GM18520 (cell line): ENCODE measurements around the gene RUSC1.

Experiments used
- ATAC-seq: cut with Tn5 transposase; IDR thresholded peaks from one replicate; pipeline ENCODE4 v1.9.1; 2021; ENCODE audit not compliant: unreplicated experiment

RUSC1 gene

DNA sequence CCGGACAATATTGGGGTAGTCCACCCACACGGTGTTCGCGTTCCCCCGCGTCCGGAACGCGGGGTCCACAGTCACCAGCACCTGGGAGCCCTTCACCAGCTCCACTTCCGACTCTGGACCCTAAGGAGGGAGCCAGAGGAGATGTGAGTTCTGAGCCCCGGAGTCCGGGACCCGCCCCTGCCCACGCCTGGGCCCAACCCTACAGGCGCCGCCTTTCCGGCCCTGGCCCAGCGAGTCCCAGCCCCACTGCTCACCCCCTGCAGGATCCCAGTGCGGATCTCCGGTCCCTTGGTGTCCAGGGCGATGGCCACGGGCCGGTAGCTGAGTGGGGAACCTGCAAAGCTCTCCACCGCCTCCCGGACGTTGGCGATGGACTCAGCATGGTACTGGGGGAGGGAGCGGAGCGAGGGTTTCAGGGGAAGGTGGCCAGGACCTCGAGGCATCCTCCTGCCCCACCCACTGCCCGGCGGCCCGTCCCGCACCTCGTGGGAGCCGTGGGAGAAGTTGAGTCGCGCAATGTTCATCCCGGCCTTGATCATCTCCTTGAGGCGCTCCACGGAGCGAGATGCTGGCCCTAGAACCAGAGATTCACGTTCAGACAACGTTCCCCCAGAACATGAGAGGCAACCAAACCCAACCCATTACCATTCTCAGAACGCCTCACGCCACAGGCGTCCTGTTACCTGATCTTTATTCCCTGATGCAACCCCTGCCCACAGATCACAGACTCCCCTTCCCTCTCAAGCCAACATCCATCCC lies 25.3 kb upstream of the RUSC1 start:
- ATAC-seq, result no peak

DNA sequence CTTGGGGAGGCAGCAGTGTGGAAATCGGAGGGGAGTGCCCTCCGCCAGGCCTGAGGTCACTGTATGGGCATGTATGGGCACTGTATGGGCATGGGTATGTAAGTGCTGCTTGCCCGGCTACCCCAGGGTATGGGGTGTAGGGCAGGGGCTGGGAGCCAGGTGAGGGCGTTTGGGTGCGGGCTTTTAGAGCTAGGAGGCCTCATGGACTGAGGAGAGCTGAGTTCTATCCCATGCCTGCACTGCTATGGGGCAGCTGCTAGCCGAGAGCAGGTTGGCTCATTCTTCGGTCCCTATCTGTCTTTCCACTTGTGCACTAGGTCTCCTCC lies 24.8 kb upstream of the RUSC1 start:
- no peak for ATAC-seq

DNA sequence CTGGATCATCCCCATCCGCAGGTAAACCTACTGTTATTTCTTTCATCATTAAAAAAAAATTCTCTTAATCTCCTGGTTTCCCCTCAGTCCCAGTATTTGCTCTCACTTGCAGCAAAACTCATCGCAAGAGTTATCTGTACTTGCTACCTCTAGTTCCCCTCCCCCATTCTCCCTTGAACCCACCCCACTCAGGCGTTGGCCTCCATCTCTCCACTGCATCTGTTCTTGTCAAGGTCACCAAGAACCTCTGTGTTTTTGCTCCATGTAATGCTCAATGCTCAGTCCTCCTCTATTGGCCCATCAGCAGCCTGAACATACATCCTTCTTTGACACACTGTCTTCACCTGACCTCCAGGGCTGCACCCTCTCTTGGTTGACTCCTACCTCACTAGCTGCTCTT lies 24.0 kb upstream of the RUSC1 start:
- ATAC-seq, result no peak

DNA sequence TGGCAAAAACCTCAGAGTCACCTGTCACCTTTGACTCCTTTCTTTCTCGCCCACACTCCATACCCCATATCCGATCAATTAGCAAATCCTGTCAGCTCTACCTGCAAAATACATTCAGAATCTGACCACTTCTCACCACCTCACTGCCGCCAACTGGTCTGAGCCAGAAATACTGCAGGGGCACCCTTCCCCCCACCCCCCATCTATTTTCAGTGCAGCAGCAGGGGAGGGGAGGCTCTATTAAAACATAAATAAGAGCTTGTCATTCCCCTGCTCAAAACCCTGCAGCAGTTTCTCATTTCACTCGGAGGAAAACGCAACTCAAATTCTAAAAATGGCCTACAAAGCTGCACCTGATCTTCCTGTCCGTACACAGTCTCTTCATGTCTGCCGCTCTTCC lies 23.3 kb upstream of the RUSC1 start:
- no peak for ATAC-seq

DNA sequence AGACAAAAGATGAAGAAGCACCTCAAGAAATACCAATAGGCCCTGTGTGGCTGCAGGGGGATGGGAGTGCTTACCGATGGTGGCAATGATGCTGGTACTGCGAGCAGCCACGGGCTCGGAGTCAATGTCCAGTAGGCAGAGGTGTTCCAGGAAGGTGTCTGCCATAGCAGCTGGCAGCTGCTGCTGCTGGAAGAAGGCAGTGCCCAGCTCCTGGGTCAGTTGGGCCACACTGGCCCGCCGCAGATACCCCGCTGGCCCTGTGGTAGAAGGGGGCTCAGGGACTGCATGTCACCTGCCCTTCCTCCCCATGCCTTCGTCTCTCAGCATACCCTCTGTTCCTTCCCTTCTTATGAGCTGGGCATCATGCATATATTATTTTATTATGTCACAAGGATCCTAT lies 20.7 kb upstream of the RUSC1 start:
- ATAC-seq, result no peak

DNA sequence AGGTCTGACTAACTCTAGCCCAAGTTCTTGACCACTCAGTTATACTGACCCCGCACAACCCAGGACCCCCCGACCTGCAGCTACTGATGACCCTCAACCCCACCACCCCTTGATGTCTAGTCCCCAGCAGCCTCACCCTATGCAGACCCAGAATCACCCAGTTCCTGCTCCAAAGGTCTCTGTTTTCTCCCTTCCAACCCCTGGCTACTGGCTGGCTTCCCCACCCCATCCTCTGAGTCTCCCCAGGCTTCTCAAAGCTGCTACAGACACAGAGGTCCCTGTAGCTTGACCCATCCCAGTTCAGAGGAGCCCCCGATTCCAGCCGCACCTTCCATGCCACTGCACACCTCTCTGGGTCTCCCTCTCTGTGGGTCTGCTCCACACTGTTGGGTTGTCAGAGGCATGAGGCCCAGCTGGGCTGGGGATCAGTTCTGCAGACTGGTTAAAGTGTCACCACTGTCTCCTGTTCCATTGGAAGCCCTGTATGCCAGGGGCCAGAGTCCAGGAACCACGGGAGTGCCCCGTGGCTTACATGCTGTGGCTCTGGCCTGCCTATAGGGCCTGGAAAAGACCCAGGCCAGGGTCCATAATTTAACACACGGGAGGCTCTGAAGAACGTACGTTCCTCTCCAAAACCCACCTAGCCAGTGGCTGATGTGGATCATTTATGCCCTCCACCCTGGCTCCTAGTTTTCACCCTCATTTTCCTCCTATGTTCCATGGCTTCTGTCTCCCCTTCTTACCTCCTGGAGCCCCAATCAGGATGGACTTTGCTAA lies 20.0 kb upstream of the RUSC1 start:
- ATAC-seq, result no peak

DNA sequence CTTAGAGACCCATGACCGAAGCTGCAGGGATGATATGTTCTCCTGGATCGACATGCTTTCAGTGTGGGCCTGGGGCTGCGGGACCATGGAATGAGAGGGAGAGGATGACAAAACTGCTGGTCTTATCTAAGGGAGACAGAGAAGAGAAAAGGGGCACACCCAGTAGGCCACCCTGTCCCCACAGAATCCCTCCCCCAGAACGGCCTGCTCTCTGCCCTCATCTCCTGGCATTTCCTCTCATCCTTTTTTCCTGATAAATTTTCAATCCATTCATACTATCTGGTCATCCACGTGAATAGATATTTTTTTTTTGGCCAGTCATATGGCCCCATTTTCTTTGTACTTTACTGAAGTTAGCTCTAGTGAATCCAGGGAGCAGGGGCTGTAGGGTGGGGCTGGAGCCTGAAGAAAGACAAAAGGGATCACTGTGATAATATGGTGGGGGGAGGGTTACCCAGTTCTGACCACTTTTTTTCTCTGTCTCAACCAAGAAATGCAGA lies 19.3 kb upstream of the RUSC1 start, which contains the start of gene PKLR:
PKLR (minus strand) TSS at position 97 of the 500 bp plus-strand sequence; CDS start at position 54, 43 bp downstream.
- no peak for ATAC-seq

DNA sequence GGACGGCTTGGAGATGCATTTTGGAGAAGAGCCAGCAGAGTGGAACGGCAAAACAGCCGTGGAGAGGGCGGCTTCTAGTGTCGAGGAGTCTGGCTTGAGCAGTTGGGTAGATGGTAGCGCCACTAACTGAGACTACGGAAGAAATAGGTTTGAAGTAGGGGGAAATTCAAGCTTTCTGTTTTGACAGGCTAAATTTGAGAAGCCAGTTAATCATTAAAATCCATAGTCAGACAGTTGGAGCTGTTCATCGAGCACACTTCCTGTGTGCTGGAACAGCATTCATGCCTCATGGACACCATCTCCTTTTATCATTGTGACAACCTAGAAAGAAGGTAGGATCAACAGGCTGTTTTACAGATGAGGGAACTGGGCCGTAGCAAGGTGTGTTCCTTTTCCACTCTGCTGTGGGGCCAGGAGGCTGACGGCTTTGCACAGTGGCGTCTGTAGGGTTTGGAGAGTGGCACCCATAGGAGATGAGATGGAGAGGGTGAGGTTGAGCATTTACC lies 16.1 kb upstream of the RUSC1 start:
- ATAC-seq, result no peak

DNA sequence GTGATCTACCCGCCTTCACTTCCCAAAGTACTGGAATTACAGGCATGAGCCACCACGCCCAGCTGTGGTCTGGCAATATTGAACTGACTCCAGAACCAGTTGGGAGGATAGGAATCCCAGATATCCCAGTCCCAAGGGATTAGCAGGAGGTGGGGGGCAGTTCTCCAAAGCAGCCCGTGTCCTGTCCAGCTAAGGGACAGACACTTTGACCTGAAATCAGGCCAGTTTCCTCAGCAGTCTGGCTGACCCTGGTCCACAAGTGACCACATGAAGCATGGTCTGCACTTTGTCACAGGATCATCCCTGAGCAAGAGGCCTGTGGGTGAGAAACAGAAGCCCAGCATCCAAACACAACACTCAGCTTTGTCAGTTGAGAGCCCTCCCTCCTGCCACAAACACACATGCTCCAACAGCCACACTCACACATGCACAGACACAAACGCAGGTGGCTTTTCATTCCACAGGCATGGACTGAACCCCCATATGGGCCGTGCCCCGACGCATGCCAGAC lies 14.8 kb upstream of the RUSC1 start:
- ATAC-seq, result no peak

DNA sequence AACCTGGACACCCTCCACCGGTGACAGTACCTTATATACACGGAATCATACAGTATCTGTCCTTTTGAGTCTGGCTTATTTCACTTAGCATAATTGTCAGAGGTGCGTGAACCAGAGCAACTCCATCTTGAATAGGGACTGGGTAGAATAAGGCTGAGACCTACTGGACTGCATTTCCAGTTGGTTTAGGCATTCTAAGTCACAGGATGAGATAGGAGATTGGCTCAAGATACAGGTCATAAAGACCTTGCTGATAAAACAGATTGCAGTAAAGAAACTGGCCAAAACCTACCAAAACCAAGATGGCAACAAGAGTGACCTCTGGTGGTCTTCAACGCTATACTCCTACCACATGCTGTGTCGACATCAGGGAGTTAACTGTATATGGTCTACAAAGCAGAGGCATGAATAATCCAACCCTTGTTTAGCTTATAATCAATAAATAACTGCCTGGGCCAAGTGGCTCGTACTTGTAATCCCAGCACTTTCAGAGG lies 13.4 kb upstream of the RUSC1 start:
- ATAC-seq, result no peak

DNA sequence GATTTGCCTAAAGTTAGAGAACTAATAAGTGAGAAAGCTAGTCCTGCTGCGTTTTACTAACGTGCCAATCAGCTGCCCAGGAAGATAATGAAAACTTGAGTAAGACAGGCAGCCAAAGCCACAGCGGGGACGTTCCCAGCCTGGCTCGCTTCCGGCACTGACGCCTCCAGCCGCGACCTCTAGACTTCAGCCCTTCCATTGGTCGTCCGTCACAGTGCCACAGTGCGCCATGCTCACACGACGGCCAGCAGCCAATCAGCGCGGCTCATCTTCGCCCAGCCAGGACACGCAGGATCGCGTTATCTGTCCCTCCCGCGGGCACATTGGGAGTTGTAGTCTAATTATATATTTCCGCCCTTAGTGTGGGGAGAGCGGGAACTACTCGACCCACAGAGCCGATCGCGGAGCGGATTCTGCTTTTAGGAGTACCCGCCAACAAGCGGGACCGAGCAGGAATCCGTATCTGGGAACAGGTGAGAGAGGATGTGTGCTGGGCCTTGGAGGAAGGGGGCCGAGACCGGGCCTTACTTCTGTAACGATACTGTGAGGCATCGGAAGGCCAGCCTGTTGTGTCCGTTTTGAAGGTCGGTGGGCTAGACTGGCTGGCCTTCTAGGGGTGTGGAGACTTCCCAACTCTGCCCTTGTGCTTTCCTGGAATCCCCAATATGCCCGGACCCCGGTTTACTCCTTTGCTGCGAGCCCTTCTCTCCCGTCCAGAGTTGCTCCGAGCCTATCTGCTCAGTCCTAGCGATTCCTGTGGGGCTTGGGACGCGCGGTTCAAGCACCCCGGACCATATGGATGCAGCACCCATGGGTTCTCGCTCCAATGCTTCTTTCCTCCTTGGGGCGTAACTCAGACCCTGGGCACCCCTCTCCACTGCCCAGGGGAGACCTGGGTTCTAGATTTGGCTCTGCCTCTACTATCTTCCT lies 11.9 kb upstream of the RUSC1 start, which contains the start of gene FDPS:
FDPS (plus strand) TSS at position 374 of the 930 bp plus-strand sequence. CDS start 924 bp downstream, outside the sequence.
- ATAC-seq, result peak; percentile 96

DNA sequence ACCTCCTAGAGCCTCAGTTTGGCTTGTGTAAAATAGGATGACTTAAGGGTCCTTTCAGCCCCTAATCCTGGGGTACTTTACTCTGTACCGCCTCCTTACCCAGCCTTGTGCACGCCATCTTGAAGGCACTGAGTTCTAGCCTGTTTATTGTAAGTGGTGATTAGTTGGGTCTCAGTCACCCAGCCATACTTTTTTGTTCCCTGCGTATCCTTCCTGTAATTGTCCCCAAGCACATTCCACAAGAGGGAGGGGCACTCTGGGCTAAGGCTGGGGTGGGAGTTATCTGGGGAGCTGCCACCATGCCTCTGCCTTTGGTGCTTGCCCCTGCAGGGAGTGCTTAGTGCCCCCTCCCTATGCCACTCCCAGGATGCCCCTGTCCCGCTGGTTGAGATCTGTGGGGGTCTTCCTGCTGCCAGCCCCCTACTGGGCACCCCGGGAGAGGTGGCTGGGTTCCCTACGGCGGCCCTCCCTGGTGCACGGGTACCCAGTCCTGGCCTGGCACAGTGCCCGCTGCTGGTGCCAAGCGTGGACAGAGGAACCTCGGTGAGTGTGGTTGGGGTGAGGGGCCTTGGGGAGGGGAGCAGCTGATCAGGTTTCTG lies 11.2 kb upstream of the RUSC1 start:
- ATAC-seq, result no peak

DNA sequence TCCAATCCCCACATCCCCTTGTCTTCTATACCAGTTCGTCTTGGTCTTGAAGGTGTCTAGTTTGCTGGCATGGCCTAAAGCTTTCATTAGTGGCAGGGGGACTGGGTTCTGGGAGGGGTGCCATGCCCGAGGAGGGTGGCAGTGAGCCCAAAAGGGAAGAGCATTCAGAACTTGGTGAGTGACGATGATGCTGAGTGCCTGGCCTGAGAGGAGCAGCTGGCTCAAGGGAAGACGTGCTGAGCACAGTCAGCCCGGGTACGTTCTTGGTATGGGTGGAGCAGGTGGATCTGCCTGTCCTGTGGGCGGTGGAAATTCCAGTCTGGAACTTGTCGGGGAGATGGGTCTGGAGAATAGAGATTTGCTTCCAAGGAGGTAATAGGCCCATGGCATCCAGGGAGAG lies 7.4 kb upstream of the RUSC1 start:
- no peak for ATAC-seq

DNA sequence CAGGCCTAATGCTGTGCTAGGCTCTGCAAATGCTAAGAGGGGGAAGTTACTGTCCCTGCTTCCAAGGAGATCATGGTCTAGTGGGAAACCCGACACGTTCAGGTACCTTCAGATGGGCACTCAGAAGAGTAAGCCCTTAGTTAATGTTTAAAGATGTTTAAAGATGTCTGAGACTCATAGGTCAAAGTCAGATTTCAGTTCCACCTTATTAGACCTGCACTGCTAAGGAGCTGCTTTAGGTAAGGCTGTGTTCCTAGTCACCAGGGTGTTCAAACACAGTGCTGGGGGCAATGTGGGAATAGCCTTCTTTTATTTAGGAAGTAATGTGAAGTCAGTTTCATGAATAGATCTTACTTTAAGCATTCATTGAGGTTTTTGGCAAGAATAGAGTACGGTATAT lies 3.8 kb upstream of the RUSC1 start:
- no peak for ATAC-seq

DNA sequence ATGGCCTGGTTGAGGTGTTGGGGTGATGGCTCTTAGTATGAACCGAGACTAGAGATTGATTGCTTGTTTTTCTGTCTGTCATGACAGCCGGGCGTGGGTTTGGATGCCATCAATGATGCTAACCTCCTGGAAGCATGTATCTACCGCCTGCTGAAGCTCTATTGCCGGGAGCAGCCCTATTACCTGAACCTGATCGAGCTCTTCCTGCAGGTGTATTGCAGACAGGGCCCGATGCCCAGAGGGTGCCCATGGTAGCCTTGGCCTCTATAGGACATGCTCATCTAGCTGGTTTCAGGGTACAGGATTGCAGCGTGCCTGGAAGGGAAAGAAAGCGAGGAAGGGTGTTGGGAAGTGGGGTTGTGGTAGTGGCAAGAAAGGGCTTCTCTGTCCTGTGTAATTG lies 2.6 kb upstream of the RUSC1 start:
- no peak for ATAC-seq

DNA sequence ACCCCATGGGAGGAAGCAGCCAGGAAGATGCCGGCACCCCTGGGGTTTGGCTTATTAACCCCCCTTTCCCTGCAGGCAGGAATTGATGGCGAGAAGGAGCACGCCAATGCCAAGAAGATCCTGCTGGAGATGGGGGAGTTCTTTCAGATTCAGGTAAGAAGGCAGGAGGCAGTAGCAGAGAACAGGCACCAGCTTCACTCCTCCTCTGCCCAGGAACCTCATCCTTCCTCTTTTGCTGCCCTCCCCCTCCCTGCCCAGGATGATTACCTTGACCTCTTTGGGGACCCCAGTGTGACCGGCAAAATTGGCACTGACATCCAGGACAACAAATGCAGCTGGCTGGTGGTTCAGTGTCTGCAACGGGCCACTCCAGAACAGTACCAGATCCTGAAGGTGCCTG lies 1.2 kb upstream of the RUSC1 start:
- ATAC-seq, result no peak

DNA sequence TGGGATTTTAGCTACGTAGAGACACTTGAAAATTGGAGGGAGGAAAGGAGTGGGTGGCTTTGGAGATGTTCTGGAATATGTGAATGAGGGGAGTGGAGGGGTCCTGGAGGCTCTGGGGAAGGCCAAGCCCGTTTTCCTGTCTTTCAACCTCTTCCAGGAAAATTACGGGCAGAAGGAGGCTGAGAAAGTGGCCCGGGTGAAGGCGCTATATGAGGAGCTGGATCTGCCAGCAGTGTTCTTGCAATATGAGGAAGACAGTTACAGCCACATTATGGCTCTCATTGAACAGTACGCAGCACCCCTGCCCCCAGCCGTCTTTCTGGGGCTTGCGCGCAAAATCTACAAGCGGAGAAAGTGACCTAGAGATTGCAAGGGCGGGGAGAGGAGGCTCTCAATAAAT lies 442 bp upstream of the RUSC1 start:
- no peak for ATAC-seq

DNA sequence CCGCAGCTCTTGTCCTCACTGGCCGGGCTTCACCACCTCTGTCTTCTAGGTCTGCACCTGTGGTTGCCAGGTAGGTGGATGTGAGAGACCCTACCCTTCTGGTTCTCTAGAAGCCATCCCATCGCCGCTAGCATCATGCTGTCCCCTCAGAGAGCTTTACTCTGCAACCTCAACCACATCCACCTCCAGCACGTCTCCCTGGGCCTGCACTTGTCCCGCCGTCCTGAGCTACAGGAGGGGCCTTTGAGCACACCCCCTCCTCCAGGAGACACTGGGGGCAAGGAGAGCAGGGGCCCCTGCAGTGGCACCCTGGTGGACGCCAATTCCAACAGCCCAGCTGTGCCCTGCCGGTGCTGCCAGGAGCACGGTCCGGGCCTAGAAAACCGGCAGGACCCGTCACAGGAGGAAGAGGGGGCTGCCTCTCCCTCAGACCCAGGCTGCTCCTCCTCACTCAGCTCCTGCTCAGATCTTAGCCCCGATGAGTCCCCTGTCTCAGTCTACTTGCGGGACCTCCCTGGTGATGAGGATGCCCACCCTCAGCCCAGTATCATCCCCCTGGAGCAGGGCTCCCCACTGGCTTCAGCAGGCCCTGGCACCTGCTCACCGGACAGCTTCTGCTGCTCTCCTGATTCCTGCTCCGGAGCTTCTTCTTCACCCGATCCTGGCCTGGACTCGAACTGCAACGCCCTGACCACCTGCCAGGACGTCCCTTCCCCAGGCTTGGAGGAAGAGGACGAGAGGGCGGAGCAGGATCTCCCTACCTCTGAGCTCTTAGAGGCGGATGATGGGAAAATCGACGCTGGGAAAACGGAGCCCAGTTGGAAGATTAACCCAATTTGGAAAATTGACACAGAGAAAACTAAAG lies 1.2 kb downstream of the RUSC1 start:
- no peak for ATAC-seq

DNA sequence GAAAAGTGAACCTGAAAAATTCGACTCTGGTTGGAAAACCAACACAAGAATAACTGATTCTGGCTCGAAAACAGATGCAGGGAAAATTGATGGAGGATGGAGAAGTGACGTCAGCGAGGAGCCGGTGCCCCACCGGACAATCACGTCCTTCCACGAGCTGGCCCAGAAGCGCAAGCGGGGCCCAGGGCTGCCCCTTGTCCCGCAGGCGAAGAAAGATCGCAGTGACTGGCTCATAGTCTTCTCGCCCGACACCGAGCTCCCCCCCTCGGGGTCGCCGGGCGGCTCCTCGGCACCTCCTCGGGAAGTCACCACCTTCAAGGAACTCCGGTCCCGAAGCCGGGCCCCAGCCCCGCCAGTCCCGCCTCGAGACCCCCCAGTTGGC lies 1.9 kb downstream of the RUSC1 start:
- no peak for ATAC-seq
